NCI-H2196 treated with DMSO at 0.1 percent for 48 hours (cell line): ENCODE results near the gene ELMO1.

Experiments
- DNase-seq: peaks from one replicate; lab custom pipeline; 2025; ENCODE audit not compliant: unreplicated experiment; lab: John Stamatoyannopoulos, UW

Gene ELMO1

DNA sequence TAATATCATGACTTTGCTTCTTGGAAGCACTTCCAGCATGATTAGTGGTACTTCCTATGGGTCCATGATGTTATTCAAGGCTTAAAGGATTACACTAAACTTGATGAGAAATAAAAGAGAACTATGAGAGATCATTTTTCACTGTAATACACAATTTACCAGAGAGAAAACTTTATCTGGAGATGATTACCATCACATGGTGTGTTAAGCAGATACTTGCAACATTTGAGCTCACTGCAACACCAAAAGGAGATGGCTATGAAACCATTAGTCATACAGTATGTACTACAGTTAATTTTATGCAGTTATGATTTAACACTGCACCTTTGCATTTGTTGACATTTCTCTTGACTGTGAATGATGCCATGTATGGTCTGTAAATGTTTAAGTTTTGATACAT lies 413.0 kb downstream of the ELMO1 start:
- no peak for DNase-seq

DNA sequence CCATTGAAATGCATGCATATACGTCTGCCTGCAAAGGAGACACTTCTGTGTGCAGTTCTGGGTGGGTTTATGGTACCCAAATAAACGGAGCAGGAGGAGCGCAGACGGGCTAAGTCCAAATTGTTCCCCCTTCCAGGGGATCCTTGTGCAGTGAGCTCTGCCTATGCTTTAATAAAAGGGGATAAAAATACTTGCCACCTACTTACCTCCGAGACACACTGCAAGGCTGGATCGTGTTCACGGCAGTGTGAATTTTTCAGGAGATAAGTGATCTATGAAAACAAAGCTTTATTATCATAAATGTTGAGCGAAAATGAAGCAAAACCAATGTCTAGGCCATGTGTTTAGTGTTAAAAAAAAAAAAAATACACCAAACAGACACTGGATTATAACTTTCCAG lies 415.5 kb downstream of the ELMO1 start:
- no peak for DNase-seq

DNA sequence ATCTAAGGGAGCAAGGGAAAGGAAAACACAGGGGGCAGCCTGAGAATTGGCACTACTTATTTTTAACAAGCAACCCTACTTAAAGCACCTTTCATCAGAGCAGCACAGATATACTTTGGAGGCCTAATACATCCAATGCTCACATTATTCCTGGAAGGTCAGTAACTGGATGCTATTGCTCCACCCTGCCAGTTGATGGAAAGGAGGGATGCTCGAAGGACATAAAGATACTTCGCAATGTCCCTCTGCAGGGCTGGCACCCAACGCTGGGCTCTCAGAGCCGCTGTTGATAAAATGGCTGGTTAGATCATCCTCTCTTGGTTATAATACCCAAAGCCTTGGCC lies 416.4 kb downstream of the ELMO1 start:
- DNase-seq: no peak

DNA sequence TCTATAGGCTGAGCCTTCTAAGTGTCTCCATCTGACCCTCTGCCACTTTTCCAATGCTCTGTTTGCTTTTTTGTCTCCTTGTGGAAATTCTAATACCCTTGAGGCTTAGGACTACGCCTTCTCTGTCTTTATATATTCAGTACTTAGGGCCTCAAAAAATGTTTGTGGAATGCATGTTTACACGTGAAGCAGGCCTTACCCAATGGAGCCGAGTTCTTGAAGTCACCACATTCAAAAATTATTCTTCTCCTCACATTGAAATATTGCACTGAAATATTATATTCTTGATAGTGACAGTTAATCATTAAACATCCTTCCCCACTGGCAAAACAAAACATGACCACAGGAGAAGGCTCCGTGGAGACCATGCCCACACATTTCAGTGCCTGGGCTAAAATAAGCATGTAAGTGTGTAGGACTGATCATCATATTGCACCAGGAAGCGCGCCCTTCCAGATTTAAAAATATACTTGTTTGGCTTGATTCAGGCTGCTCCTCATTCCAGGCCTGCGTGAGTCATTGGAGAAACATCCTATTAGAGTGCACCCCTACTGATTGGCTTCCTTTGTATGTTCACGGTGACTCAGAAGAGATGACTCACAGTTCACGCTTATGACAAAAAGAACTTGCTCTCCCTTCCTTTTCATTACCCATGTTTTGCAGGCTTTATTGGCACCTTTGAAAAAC lies 416.9 kb downstream of the ELMO1 start:
- peak; percentile 34 for DNase-seq

DNA sequence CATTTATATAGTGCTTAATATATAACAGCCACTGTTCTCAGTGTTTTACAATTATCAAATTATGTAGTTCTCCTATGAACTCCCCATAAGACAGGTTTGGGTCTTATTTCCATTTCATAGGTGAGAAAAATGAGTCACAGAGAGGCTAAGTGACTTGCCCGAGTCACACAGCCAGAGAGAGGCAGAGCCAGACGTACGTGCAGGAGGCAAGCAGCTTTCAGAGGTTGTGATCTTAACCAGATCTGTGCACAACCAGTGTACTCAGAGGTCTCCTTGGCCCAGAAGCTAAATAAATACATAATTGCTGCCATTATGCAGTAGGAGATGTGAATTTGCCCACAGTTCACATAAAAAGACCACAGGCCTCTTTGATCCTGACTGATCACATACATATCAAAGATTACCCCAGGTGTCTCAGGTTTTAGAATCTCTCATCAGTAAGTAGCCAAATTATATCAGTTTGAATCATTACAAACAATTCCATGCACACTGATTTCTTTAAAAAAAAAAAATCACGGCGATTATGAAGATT lies 419.7 kb downstream of the ELMO1 start:
- no peak for DNase-seq

DNA sequence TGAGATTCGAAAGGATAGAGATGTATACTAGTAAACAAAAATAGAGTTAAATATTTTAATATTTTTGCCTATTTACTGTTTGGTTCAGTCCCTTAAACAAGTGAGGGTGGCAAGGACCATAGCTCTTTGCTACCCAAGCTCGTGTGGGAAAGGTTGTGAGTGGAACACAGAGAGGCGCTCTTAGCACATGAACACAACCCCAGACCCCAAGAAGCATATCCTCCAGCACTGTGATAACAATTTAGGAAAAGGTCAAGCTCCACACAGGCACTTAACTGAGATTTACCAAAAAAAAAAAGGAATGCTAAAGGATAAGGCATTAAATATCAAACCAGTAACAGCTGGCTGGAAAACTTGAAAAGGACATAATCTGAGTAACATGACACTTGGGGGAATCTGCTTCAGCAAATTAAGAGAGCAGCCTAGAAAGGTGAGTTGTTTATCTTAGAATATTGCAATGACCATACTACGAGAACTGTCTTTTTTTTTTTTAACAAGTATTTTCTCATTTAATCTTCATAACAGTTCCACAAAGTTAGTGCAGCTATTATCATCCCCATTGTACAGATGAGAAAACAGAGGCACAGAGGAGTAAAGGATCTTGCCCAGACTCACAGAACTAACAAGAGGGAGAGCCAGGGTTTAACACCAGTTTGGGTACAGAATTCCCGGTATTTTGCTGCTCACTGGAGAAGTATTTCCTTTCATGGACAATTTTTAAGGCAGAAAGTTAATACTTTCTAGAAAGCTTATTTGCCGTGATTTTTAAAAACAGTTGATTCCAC lies 420.9 kb downstream of the ELMO1 start:
- DNase-seq: no peak

DNA sequence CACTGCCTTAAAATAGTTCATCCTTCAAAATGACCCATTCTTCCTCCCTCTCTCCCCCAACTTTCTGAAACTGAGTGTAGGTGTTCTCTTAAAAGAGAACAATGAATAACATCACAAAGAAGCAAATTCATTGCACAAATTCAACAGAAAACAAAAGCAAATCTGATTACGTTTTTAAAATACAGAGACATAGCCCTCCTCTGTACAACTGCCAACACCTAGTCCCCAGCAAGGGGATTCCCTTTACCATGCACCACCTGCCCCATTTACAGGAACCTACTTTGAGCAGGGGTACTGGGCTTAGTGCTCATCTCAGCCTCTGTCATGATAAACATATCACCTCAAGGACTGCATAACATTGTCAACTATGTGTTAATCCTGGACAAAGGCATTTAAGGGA lies 421.6 kb downstream of the ELMO1 start:
- DNase-seq: no peak

DNA sequence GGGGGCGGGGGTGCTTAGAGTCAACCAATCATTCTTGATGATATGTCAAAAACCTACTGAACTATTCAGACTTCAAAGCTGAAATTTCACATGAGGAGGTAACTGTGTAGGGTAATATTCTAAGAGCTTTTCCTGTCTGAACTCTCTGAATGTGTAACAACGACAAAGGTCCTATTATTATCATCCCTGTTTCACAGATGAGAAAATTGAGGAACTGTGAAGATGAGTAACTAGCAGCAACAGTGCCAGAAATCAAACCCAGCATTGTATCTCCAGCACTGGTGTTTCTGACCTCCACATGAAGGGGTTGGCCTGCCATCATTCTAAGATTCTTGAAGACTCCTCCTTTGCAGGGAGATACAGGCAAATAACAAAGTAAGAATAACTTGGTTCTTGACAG lies 429.7 kb downstream of the ELMO1 start:
- DNase-seq: no peak

DNA sequence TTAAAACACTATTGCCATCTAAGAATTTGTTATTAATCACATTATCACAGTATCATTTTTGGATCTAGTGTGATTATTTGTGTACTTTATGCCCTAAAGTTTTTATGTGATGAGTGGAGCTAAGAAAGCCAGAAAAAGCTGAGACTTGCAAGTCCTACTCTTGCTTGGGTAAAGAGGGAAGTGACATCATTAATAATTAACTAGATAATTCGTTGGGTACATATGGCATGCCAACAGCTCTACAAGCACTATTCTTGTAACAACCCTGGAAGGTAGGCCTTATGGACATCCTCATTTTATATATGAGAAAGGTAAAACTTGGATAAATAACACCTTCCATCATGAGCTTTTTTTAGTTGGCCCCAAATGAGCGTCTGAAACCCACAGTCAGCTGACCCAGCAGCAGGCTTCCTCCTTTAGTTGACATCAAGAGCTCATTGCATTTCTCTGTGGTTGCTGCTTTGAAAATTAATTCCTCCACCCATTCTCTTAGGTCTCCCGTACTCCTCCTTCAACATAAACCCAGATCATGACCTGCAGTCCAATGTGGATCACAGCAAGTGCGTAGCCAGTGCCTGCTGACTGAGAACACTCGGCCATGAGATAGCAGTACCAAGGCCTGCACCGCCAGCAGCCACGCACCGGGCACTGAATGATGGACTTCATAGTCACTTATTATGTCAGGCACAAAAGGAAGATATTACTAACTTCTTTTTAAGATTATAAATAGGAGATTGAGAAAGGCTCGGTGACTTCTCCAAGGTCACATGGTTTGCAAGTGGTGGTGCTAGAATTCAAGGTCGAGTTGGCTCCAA lies 432.4 kb downstream of the ELMO1 start:
- DNase-seq: no peak

DNA sequence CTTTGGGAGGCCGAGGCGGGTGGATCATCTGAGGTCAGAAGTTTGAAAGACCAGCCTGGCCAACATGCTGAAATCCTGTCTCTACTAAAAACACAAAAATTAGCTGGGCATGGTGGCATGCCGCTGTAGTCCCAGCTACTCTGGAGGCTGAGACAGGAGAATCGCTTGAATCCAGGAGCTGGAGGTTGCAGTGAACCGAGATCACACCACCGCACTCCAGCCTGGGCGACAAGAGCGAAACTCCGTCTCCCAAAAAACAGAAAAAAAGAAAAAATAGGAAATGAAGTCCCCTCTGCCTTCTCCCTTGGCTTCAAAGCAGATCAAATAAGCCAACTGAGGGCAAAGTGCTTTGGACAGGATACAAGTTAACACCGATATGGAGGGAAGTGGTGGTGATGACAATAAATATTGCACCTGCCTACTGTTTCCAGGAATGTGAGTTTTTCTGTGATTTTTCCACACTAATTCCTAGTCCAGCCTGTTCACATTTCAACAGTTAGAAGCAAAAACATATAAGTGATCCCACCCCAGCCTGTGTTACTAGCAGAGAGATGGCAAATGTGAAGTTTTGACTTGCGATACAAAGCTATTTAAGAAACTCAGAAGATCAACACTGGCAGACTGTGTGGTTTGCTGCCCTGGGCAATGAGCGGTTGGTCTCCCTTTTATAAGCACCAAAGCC lies 433.2 kb downstream of the ELMO1 start:
- no peak for DNase-seq

DNA sequence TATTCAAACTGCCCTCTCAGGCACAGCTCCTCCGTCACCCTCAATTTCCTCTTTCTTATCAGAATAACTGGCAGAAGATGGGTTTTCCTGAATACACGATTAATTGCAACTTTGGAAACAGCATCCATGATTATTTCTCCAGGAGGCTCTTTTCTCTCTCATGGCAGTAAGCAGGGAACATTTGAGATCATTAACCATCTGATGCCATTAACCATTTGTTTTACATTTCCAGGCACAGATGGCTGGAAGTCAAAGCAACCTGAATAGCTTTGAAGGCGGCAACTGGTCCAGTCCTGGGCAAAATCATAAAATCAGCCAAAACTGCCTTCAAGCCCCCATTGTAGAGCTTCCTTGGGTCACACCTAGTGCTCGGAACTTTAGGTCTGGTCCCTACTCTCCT lies 434.9 kb downstream of the ELMO1 start:
- no peak for DNase-seq

DNA sequence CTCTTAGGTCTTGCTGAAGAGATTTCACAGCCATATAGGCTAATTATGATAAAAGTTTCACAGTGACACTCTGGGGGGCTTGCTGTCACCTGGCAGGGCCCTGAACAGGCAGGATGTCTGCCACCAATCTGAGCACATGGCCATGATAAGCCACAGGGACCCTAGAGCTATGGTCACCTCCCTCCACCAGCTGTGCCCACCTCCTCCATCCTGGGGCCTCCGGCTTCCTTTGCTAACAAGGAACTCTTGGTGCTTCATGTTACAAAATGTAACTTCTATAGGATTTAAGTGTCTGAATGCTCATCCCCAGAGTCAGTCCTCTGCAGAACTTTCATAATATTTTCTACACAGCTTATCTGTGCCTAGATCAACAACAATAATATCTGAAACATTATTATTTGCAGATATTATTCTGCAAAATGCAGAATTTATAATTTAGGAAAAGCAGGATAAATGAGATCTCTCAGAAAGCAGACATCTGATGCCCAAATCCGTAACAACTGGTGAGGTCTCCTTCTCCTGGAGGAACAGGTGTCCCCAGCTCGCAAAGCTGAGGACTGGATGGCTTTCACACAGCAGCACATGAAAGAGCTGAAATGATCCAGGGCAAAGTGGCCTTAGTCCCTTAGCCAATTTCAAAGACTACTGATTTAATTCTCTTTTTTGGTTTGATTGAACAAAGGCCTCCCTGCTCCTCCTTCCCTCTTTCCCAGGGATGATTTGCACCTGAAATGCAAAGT lies 437.3 kb downstream of the ELMO1 start:
- DNase-seq: no peak

DNA sequence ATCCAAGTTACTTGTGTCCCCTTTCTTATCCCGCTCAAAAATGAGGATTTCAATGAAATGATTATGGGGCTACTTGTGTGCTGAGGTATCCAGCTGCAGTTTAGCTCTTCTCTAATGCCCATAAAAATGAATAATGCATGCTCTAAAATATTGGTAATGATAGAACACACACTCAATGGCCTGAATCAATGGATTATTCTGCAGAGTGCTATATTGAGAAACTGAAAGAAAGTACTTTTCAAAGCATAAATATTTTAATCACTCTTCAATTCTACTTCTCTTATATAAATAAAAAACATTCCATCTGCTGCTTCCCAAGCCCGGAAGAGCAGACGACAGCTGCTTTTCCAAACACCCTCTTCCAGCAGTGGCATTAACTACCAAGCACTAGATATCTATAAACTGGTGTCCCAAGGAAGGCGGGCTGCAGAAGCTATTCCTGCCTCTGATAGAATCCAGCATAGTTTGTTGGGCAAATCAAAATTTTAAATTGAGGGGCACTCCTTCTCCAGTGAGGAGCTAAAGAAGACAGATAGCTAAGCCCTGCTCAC lies 439.5 kb downstream of the ELMO1 start:
- no peak for DNase-seq

DNA sequence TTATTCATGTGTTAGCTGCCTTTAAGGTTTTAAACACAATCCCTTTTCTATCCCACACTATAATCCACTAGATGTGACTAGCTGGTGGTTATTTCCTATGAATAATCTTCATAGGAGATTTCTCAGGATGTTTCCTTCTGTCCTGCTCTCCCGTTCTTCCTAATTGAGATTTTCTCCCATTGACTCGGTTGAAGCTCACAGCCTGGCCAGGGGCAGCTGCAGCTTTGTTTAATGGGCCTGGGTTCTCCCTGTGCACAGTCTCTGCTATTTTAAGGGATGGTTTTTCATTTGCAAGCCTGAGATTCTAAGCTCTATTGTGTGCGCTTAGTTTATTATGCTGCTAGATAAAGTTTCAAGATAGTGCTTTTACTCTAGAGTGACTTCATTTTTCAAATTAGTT lies 441.0 kb downstream of the ELMO1 start:
- DNase-seq: no peak

DNA sequence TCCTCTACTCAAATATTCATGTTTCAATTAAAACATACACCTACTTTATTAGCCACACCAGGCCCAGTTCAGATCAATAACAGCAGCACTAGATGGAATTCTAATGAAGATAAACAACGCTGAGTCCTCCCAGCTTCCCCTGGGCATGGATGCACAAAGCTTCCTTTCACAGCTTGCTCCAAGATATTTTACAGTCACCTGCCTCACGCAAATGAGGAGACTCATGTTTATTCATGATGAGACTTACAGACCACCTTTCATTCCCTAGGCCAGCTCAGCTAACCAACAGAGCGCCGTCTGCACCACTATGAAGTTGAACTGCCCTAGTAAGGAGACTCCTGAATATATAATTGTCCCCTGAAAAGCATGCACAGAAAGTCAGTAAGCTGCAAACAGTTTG lies 441.4 kb downstream of the ELMO1 start:
- no peak for DNase-seq

DNA sequence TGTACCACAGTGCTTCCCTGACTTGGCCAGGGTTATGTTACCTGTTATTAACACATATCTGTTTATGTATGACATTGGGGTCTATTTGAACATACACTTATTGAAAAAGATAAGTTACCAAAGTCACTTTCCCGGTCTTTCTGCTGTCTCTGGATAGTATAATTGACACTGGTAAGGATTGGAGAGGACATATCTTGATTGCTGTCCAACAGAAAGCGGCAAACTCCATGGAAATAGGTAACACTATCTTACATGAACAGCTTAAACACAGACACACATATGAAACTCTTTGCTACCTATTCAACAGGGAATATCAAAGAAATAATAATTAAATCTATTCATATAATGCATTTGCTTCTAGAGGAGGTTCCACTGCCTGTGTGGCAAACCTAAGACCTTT lies 441.9 kb downstream of the ELMO1 start:
- no peak for DNase-seq

DNA sequence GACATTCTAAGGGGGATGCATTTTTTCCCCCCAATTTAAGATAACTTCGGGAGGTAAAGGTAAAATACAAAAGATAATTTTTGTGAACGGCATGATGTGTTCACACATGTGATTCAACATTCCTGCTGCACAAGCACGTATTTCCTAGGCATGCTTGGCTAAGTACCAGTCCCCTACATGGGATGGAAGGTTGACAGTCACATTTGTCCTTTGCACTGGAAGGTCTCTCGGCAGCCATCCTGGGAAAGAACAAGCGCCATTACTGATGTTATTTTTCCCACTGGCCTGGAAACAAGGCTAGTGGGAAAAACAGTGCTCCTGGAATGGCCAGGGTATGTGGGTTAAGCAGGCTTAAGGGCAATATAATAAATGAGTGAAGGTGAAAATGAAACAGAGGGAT lies 448.2 kb downstream of the ELMO1 start:
- DNase-seq: no peak

DNA sequence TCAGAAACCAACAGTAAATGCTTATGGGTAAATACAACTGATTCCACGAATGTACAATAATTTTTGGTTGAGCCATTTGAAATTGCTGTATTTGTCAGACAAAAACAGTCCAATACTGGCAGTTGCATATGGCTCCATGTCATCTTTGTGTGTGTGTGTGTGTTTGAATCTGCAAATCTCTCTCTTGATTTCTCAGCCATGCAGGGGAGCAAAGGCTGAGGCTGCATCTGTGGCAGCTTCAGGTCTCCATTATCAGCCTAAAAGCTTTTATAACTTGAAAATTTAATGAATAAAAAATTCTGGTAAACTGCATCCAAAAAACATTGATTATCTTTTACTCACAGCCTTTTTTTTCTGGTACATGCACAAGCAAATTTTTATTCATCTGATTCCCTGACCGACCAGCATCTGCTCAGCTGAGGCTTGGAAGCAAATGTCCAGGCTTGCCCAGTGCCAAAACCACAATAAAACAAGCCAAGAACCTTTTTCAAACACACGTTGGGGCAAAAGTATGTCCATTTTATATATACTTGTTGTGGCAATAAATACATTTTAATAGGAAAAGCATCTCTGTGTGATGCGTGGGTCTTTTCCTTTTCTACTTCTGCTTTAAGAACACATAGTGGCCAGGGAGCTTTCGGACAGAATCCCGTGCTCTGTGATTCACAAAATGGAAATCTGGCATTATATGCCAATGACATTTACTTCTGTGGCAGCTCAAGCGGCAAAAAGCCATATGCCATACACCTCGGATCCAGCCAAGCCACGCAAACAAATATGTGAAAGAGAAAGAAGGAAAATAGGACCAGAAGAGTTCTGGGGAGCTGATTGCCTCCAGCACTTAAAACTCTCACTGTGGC lies 448.8 kb downstream of the ELMO1 start:
- DNase-seq: no peak

DNA sequence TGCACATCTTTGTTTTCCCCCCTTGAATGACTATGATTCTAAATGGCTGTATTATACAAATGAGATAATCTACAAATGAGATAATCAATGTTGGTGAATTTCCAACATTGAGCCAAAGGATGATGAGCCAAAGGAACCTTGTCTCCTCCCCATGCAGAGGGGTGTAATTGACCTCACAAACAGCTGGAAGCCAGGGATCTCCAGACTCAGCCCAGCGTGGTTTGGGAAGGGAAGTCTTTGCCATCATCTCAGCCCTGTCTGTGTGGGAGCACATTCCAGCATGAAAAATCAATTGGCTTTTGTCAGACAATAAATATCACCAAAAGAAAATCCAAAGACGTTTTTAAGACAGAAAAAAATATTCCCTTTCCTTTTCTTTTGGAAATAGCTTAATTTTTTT lies 452.9 kb downstream of the ELMO1 start:
- no peak for DNase-seq
